Measurements from ENCODE around the gene CACNA1C. TPM values are rescaled to one million over a fixed set of nuclear protein-coding genes. Genes with fewer than 3 reads are reported as not detected.

The CACNA1C gene
- total and polyA plus RNA-seq, 10 of the 15 experiments (the other 5 are each of a cell fraction or from before 2014, with no cell fraction given), result under 0.01 to 0.15 (median 0.09) TPM; not detected in 5

DNA sequence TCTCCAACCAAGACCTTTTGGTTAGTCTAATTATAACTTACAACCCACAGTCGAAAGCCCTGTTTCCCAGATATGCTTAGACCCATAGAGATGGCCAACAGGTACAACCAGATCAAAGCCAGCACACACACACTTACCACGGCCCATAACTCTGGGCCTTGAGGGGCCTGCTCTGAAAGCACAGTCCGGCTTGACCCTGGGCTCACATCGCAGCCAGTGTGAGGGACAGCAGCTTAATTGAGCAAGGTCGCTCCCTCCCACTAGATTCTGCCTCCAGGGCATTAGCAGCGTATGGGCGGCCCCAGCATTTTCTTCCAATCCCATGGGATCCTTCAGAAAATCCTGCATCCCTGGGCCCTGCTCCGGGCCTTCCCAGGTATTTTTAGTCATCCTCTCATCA lies 584.6 kb downstream of the CACNA1C start:
- 40% methylated on average over 8 of the region's 8 CpGs for WGBS (ENCODE audit: insufficient coverage, insufficient replicate concordance, low lambda C conversion rate, missing lambda C conversion rate)
- no peak overlapping the region for H3K27ac ChIP-seq (ENCODE audit: control insufficient read depth, insufficient read depth)
- CTCF ChIA-PET, result no interaction called here
- H3K79me2 ChIP-seq (ENCODE audit: control insufficient read depth, insufficient read depth, low read length), result no peaks in the 10 kb centered on the region
- no peak for DNase-seq (ENCODE audit: low read depth, low spot score)
- ATAC-seq, result no peak
- POLR2A ChIA-PET, result no interaction called here
- no peaks in the 10 kb centered on the region; the same call in 1 of the 2 replicates for H4K20me1 ChIP-seq (ENCODE audit: control insufficient read depth, insufficient read depth)
- FAIRE-seq, result no peak
- peaks cover 0 to 13% of the 10 kb centered on the region in 2 experiments for H3K27me3 ChIP-seq (replicated peaks in 1 of 2; ENCODE audit: control insufficient read depth in 2 of 2, insufficient read depth in 2 of 2, low read length in 1 of 2)
- H3K4me2 ChIP-seq (ENCODE audit: control insufficient read depth, insufficient read depth), result no peak overlapping the region
- RAD21 ChIA-PET (ENCODE audit: unreplicated experiment), result no interaction called here
- no peaks in the 10 kb centered on the region for H3K4me1 ChIP-seq (ENCODE audit: control insufficient read depth, insufficient read depth, low read length)
- in situ Hi-C loops (cut with MboI) (no loop called here), intact Hi-C loops (cut with micrococcal nuclease; ENCODE audit: unreplicated experiment) (no loop called here)
- TF ChIP-seq CBX5 (IDR thresholded peaks at IDR 0.05; ENCODE audit: low read depth), result no peak
- TF ChIP-seq NRF1 (conservative IDR thresholded peaks at IDR 0.05; ENCODE audit: low read depth, low read length), result no peak
- no peak for TF ChIP-seq RELA (IDR thresholded peaks at IDR 0.05; ENCODE audit: borderline replicate concordance, partially characterized antibody)
- TF ChIP-seq ATF7 (IDR thresholded peaks at IDR 0.05; ENCODE audit: low read depth), result no peak
- TF ChIP-seq, protein P1, sequence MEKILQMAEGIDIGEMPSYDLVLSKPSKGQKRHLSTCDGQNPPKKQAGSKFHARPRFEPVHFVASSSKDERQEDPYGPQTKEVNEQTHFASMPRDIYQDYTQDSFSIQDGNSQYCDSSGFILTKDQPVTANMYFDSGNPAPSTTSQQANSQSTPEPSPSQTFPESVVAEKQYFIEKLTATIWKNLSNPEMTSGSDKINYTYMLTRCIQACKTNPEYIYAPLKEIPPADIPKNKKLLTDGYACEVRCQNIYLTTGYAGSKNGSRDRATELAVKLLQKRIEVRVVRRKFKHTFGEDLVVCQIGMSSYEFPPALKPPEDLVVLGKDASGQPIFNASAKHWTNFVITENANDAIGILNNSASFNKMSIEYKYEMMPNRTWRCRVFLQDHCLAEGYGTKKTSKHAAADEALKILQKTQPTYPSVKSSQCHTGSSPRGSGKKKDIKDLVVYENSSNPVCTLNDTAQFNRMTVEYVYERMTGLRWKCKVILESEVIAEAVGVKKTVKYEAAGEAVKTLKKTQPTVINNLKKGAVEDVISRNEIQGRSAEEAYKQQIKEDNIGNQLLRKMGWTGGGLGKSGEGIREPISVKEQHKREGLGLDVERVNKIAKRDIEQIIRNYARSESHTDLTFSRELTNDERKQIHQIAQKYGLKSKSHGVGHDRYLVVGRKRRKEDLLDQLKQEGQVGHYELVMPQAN (conservative IDR thresholded peaks at IDR 0.05), result no peak
- TF ChIP-seq, protein P2, sequence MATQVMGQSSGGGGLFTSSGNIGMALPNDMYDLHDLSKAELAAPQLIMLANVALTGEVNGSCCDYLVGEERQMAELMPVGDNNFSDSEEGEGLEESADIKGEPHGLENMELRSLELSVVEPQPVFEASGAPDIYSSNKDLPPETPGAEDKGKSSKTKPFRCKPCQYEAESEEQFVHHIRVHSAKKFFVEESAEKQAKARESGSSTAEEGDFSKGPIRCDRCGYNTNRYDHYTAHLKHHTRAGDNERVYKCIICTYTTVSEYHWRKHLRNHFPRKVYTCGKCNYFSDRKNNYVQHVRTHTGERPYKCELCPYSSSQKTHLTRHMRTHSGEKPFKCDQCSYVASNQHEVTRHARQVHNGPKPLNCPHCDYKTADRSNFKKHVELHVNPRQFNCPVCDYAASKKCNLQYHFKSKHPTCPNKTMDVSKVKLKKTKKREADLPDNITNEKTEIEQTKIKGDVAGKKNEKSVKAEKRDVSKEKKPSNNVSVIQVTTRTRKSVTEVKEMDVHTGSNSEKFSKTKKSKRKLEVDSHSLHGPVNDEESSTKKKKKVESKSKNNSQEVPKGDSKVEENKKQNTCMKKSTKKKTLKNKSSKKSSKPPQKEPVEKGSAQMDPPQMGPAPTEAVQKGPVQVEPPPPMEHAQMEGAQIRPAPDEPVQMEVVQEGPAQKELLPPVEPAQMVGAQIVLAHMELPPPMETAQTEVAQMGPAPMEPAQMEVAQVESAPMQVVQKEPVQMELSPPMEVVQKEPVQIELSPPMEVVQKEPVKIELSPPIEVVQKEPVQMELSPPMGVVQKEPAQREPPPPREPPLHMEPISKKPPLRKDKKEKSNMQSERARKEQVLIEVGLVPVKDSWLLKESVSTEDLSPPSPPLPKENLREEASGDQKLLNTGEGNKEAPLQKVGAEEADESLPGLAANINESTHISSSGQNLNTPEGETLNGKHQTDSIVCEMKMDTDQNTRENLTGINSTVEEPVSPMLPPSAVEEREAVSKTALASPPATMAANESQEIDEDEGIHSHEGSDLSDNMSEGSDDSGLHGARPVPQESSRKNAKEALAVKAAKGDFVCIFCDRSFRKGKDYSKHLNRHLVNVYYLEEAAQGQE (IDR thresholded peaks at IDR 0.05; ENCODE audit: low read depth, low read length), result no peak
- TF ChIP-seq NFIC (IDR thresholded peaks at IDR 0.05; ENCODE audit: low read depth, low read length), result no peak
- no peak for TF ChIP-seq BMI1 (IDR thresholded peaks at IDR 0.05; ENCODE audit: borderline replicate concordance)
- TF ChIP-seq SPI1 (IDR thresholded peaks at IDR 0.05; ENCODE audit: borderline replicate concordance, insufficient read depth, low read depth, low read length), result no peak
- TF ChIP-seq IKZF2 (IDR thresholded peaks at IDR 0.05), result no peak
- no peaks in the 10 kb centered on the region for H3K9me3 ChIP-seq (replicated peaks; ENCODE audit: control insufficient read depth, insufficient read depth, low read length)
- no peak overlapping the region for H3K9ac ChIP-seq (ENCODE audit: control insufficient read depth, insufficient read depth, low read length)
- no peak overlapping the region for H2AFZ ChIP-seq (ENCODE audit: control insufficient read depth, low read depth, low read length)
- no peak overlapping the region for H3K4me3 ChIP-seq
- BruUV-seq (replicated peaks), result no TSS peak
- H3K36me3 ChIP-seq (ENCODE audit: control insufficient read depth in 2 of 2, insufficient read depth in 2 of 2, low read length in 1 of 2), result no peaks in the 10 kb centered on the region
- SMC1A ChIA-PET (ENCODE audit: uncharacterized antibody, unreplicated experiment), result no interaction called here

Data from GM12878 (cell line).